T-cell (primary cell): ENCODE data around the gene PRM3. TPM values are rescaled to one million over a fixed set of nuclear protein-coding genes. Genes with fewer than 3 reads are reported as not detected.

Source experiments
- ATAC-seq, 4 experiments: fragments of 200-7000 bp in 3 of 4; fragments of 150-1000 bp in 1 of 4; cut with Tn5 transposase; replicated peaks in 1 of 4; 1 replicate in 3 of 4; 2 replicates in 1 of 4; pipeline ENCODE4 v1.10.0; 2021; ENCODE audit warnings: moderate library complexity in 3 of 4, mild to moderate bottlenecking in 2 of 4, moderate number of reproducible peaks in 1 of 4
- CTCF ChIA-PET, 2 donors: fragments of 300-600 bp; sonication (Branson Sonifier 250); formaldehyde crosslinking; loops; one replicate each; lab custom pipeline; 2022; ENCODE audit warnings: antibody characterized with exemption in 2 of 2; lab: Charles Lee
- POLR2A ChIA-PET, 2 donors: fragments of 300-600 bp; sonication (Branson Sonifier 250); formaldehyde crosslinking; loops; one replicate each; lab custom pipeline; 2022; ENCODE audit warnings: antibody characterized with exemption in 2 of 2; lab: Charles Lee
- DNase-seq, 35 experiments: peaks; one replicate each; pipeline versions ENCODE4 v3.0.0 to v3.0.0-alpha.2; 2013 to 2023
- H3K27ac ChIP-seq: one replicate; pipeline ENCODE4 v1.5.1; 2013; ENCODE audit warnings: low read length
- H3K27me3 ChIP-seq, 2 experiments: replicated peaks in 1 of 2; 1 replicate in 1 of 2; 2 replicates in 1 of 2; pipeline versions ENCODE4 v1.6.1 to v1.7.0; 2013; ENCODE audit warnings: low read length in 1 of 2, mixed read lengths in 1 of 2; ENCODE audit not compliant: control insufficient read depth in 2 of 2, insufficient read depth in 2 of 2; ENCODE audit errors: extremely low read depth in 1 of 2
- H3K36me3 ChIP-seq, 2 donors: 1 replicate in 1 of 2; 2 replicates in 1 of 2; pipeline versions ENCODE4 v1.6.1 to v1.7.0; 2013; ENCODE audit warnings: low read length in 1 of 2; ENCODE audit not compliant: control insufficient read depth in 2 of 2, insufficient read depth in 1 of 2; ENCODE audit errors: extremely low read depth in 1 of 2
- H3K4me1 ChIP-seq, 2 experiments: 1 replicate in 1 of 2; 2 replicates in 1 of 2; pipeline versions ENCODE4 v1.6.1 to v1.7.0; 2013; ENCODE audit warnings: low read length in 2 of 2, mixed read lengths in 1 of 2; ENCODE audit not compliant: insufficient read depth in 2 of 2, control insufficient read depth in 1 of 2; ENCODE audit errors: extremely low read depth in 1 of 2
- H3K4me3 ChIP-seq, 2 donors: 1 replicate in 1 of 2; 2 replicates in 1 of 2; pipeline versions ENCODE4 v1.5.1 to v1.7.0; 2013; ENCODE audit warnings: mild to moderate bottlenecking in 2 of 2, low read length in 1 of 2, moderate library complexity in 1 of 2; ENCODE audit not compliant: control insufficient read depth in 1 of 2; ENCODE audit errors: extremely low read depth in 1 of 2
- H3K9me3 ChIP-seq: 2 replicates; pipeline ENCODE4 v1.7.0; 2013
- H3K27ac Mint-ChIP-seq, 2 donors: one replicate each; pipeline ENCODE4 v1.8.0; 2020 to 2021; ENCODE audit warnings: mild to moderate bottlenecking in 2 of 2, mixed read lengths in 2 of 2
- H3K27me3 Mint-ChIP-seq, 2 donors: one replicate each; pipeline ENCODE4 v1.8.0; 2021 to 2022; ENCODE audit warnings: mixed read lengths in 2 of 2
- H3K36me3 Mint-ChIP-seq: one replicate; pipeline ENCODE4 v1.8.0; 2021; ENCODE audit warnings: mixed read lengths
- H3K4me1 Mint-ChIP-seq, 3 donors: one replicate each; pipeline ENCODE4 v1.8.0; 2020 to 2022; ENCODE audit warnings: mixed read lengths in 3 of 3, mild to moderate bottlenecking in 1 of 3
- H3K4me3 Mint-ChIP-seq, 3 donors: one replicate each; pipeline ENCODE4 v1.8.0; 2020 to 2022; ENCODE audit warnings: mild to moderate bottlenecking in 3 of 3, mixed read lengths in 3 of 3, moderate library complexity in 3 of 3
- H3K9me3 Mint-ChIP-seq, 3 donors: one replicate each; pipeline ENCODE4 v1.8.0; 2020 to 2022; ENCODE audit warnings: mixed read lengths in 3 of 3
- WGBS: methylation state at CpG from one replicate; pipeline ENCODE4 v1.1.5; 2013; ENCODE audit warnings: missing lambda C conversion rate; ENCODE audit not compliant: insufficient coverage; 5-methylcytosine and 5-hydroxymethylcytosine counted together
- total RNA-seq, 35 experiments: library from RNA in 6 of 35; stranded (reverse) in 6 of 35; fragments of 120-200 nt in 1 of 35; gene quantifications; one replicate each; pipeline versions ENCODE4 v1.2.1 to v1.2.4 and lab custom pipeline; 2013 to 2026

The PRM3 gene
- total RNA-seq, 5 donors from 2014 or later (not counting 1 experiment from before 2014, with no cell fraction given): not detected

DNA sequence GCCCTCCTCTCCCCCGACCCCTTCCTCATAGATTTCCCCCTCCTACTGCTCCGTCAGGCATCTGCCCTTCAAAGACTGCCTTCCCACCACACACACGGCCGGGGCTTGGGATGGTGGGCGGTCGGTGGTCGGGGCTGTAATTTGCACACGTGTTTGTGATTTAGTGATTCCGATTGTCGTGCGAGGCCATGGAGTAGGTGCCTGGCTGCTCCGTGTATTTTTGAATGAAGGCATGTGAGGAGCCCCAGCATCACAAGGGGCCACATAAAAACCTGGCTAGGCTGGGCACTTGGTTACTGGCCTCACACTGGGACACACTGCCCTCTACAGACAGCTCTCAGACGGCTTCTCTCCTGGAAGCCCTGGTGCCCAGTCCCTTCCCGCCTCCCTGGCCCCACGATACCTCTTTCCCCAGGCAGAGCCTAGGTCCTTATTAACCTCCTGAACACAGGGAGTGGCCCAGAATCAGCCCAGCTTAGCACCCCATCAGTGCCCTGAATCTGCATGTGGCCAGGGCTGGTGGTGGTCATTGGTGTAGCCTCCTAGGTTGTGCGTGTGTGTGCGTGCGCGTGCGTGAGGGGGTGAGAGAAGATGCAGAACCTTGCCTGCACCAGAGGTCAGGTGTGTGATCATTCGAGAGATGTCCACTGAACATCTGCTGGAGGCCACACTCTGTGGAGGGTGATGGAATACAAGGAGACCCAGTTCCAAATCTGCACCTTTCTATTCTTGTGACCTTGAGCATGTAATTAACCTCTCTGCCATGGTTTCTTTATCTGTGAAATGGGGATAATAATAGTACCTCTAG lies 16.1 kb downstream of the PRM3 start:
- peak overlapping the region; percentile 92 to 96 (median 95) for H3K4me3 Mint-ChIP-seq
- POLR2A ChIA-PET: interaction anchor here in 1 of 2 donors (0.7 kb wide), 1 partner anchor 28 kb away, joined by 6 read pairs; no protein-coding TSS in a partner anchor
- H3K4me1 ChIP-seq: peaks cover 37 to 55% of the 10 kb centered on the region in 2 experiments
- no peaks in the 10 kb centered on the region for H3K9me3 Mint-ChIP-seq
- H3K27me3 ChIP-seq: no peaks in the 10 kb centered on the region
- H3K36me3 ChIP-seq: no peaks in the 10 kb centered on the region
- no peak for ATAC-seq
- H3K27ac Mint-ChIP-seq: peak overlapping the region; percentile 92 to 93
- peak in 26 of 35 experiments; percentile 24 to 77 (median 41) for DNase-seq
- no peak overlapping the region for H3K27ac ChIP-seq
- CTCF ChIA-PET: interaction anchor here (0.5 to 1.7 kb wide), 4 partner anchors 286 to 458 kb away, joined by 3 to 6 read pairs (median 6); no protein-coding TSS in a partner anchor
- 54% methylated on average over 9 of the region's 21 CpGs for WGBS
- no peaks in the 10 kb centered on the region for H3K27me3 Mint-ChIP-seq
- peaks cover 41 to 54% (median 46%) of the 10 kb centered on the region in 3 donors for H3K4me1 Mint-ChIP-seq
- H3K4me3 ChIP-seq: peak overlapping the region; percentile 83
- peaks cover 11% of the 10 kb centered on the region for H3K36me3 Mint-ChIP-seq
- H3K9me3 ChIP-seq: no peaks in the 10 kb centered on the region

DNA sequence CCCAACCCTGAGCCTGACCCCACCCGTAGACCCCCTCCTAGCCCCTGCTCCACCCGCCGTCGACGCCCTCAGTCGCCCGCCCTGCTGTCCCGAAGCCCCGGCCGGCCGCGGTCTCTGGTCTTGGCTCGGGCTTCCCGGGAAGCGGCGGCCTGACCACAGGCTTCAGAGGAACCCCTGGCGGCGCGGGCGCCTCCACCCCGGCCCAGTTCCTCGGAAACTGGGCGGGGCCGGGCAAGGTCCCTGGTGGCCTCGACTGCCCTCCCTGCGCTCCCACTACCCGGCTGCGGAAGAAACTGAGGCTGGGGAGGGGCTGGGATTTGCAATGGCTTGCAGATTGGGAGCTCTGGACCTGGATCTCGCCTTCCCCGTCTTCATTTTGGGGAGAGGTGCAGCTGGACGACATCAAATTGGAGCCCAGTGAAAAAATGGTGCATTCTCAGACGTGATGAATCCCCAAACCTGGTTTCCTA lies 16.7 kb downstream of the PRM3 start:
- no peak for ATAC-seq
- H3K27me3 ChIP-seq: no peaks in the 10 kb centered on the region
- H3K9me3 ChIP-seq: no peaks in the 10 kb centered on the region
- Mint-ChIP-seq H3K4me3 (peak overlapping the region; percentile 92 to 96 (median 95)), H3K36me3 (peaks cover 15% of the 10 kb centered on the region), H3K4me1 (peaks cover 48 to 60% (median 52%) of the 10 kb centered on the region in 3 donors), H3K27ac (peak overlapping the region; percentile 93 to 99), H3K27me3 (no peaks in the 10 kb centered on the region), H3K9me3 (no peaks in the 10 kb centered on the region)
- peaks cover 41 to 60% of the 10 kb centered on the region in 2 experiments for H3K4me1 ChIP-seq
- 3% methylated on average over 21 of the region's 32 CpGs for WGBS
- peak overlapping the region; percentile 83 for H3K4me3 ChIP-seq
- ChIA-PET POLR2A (interaction anchor here (0.5 to 1.9 kb wide), 23 partner anchors 10 to 659 kb away, joined by 3 to 19 read pairs (median 5); partner anchors contain the start of gene DEXI (in 1 of the 2)), CTCF (interaction anchor here (0.6 to 3.1 kb wide), 10 partner anchors 32 to 659 kb away, joined by 3 to 30 read pairs (median 4); partner anchors contain the start of gene GSPT1 (in 1 of the 2))
- peak overlapping the region; percentile 89 for H3K27ac ChIP-seq
- H3K36me3 ChIP-seq: no peaks in the 10 kb centered on the region
- peak in 5 of 35 experiments; percentile 17 to 46 (median 25) for DNase-seq

DNA sequence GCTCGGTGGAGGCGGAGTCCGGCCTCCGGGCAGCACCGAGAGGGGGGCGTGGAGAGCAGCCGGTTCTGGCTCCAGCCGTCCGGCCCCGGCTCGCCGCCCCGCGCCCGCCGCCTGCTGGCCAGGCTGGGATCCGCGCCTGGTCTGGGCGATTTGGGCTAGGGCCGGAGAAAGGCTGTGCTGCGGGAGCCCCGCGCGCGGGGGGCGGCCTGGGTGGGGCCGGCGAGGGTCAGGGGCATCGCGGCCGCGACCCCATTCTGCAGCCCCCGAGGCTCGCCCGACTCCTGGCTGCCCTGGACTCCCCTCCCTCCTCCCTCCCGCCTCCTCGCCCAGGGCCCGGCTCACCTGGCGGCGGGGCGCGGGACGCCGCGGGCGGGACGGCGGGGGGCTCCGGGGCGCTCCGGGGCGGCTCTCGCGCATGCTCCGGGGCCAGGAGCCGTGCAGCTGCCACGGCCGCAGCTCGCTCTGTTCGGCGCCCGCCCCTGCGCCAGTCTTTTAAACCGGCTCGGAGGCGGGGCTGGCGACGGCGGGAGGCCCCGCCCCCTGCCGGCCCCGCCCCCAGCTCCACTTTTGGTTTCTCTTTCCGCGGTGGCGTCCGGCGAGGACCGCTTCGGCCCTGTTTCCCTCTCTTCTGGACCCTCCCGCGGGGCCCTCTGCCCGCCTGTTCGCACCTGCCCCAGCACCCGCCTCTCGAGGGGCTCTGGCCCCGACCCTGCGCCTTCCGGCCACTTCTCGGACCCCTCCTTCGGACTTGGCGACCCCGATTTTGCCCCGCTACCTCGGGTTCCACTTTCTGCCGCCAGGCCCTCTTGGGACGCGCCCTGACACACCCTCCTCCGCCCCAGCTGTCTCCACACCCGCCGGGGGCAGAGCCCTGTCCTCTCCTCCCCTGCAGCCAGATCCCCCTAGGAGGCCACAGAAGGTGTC lies 17.4 kb downstream of the PRM3 start, which contains the start of gene SOCS1:
TSS of gene SOCS1 (minus strand) at position 468 of the 924 bp plus-strand sequence. CDS start 726 bp downstream, outside the sequence.
- peak within 1 kb of the TSS; percentile 92 to 96 (median 95) for H3K4me3 Mint-ChIP-seq
- no peaks in the 10 kb centered on the region for H3K9me3 Mint-ChIP-seq
- H3K27me3 Mint-ChIP-seq: no peaks in the 10 kb centered on the region
- ChIA-PET CTCF (interaction anchor here (0.6 to 3.1 kb wide), 20 partner anchors 23 to 660 kb away, joined by 3 to 30 read pairs (median 4); partner anchors contain the start of genes DEXI (in 1 of the 2) and GSPT1 (in 1 of the 2)), POLR2A (interaction anchor here (0.5 to 1.9 kb wide), 33 partner anchors 9 to 825 kb away, joined by 3 to 19 read pairs (median 4); partner anchors contain the start of gene DEXI (in 1 of the 2))
- H3K4me1 Mint-ChIP-seq: peaks cover 52 to 65% (median 58%) of the 10 kb centered on the region in 3 donors
- peak; percentile 73 to 94 (median 83) for DNase-seq
- Histone ChIP-seq H3K36me3 (no peaks in the 10 kb centered on the region), H3K27me3 (no peaks in the 10 kb centered on the region), H3K9me3 (no peaks in the 10 kb centered on the region), H3K4me3 (peak within 1 kb of the TSS; percentile 83), H3K27ac (peak within 1 kb of the TSS; percentile 89), H3K4me1 (peaks cover 41 to 66% of the 10 kb centered on the region in 2 experiments)
- peak; percentile 62 to 72 (median 70) for ATAC-seq
- H3K27ac Mint-ChIP-seq: peak within 1 kb of the TSS; percentile 93 to 99
- WGBS: under 1% methylated on average over 95 of the region's 100 CpGs
- H3K36me3 Mint-ChIP-seq: peaks cover 15% of the 10 kb centered on the region

DNA sequence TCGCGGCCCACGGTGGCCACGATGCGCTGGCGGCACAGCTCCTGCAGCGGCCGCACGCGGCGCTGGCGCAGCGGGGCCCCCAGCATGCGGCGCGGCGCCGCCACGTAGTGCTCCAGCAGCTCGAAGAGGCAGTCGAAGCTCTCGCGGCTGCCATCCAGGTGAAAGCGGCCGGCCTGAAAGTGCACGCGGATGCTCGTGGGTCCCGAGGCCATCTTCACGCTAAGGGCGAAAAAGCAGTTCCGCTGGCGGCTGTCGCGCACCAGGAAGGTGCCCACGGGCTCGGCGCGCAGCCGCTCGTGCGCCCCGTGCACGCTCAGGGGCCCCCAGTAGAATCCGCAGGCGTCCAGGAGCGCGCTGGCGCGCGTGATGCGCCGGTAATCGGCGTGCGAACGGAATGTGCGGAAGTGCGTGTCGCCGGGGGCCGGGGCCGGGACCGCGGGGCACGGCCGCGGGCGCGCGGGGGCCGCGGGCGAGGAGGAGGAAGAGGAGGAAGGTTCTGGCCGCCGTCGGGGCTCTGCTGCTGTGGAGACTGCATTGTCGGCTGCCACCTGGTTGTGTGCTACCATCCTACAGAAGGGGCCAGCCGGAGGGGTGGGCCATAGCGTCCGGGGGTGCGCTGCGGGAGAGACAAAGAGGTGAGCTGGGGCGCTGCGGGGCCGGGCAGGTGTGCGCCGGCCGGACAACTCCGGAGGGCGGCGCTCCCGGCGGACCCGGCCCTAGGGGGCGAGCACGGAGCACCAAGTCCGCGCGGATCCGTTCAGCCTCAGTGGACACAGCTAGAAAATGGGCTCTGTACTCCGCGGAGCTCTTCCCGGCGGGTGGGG lies 18.3 kb downstream of the PRM3 start:
- ChIA-PET POLR2A (interaction anchor here (0.6 to 1.9 kb wide), 15 partner anchors 22 to 542 kb away, joined by 3 to 19 read pairs (median 4); no protein-coding TSS in a partner anchor), CTCF (interaction anchor here (0.6 to 3.1 kb wide), 15 partner anchors 8 to 313 kb away, joined by 3 to 30 read pairs (median 4); partner anchors contain the start of gene DEXI (in 1 of the 2))
- H3K9me3 Mint-ChIP-seq: no peaks in the 10 kb centered on the region
- under 1% methylated on average over 105 of the region's 105 CpGs for WGBS
- peaks cover 19% of the 10 kb centered on the region for H3K36me3 Mint-ChIP-seq
- peaks cover 61 to 70% (median 64%) of the 10 kb centered on the region in 3 donors for H3K4me1 Mint-ChIP-seq
- H3K27me3 Mint-ChIP-seq: no peaks in the 10 kb centered on the region
- ATAC-seq: peak; percentile 32 to 39 (median 38)
- DNase-seq: peak; percentile 56 to 86 (median 77)
- H3K4me3 Mint-ChIP-seq: peak overlapping the region; percentile 81 to 92 (median 83)
- peak overlapping the region; percentile 80 to 81 for H3K27ac Mint-ChIP-seq
- Histone ChIP-seq H3K27ac (peak overlapping the region; percentile 48), H3K27me3 (no peaks in the 10 kb centered on the region), H3K36me3 (no peaks in the 10 kb centered on the region), H3K4me1 (peaks cover 41 to 66% of the 10 kb centered on the region in 2 experiments), H3K9me3 (no peaks in the 10 kb centered on the region), H3K4me3 (peak overlapping the region; percentile 62 to 64)
